AML-193 (cell line): ENCODE data around the gene FGFR2.

Experiments
- DNase-seq, 2 experiments: peaks; one replicate each; lab custom pipeline; 2025; lab: John Stamatoyannopoulos, UW

FGFR2 gene

DNA sequence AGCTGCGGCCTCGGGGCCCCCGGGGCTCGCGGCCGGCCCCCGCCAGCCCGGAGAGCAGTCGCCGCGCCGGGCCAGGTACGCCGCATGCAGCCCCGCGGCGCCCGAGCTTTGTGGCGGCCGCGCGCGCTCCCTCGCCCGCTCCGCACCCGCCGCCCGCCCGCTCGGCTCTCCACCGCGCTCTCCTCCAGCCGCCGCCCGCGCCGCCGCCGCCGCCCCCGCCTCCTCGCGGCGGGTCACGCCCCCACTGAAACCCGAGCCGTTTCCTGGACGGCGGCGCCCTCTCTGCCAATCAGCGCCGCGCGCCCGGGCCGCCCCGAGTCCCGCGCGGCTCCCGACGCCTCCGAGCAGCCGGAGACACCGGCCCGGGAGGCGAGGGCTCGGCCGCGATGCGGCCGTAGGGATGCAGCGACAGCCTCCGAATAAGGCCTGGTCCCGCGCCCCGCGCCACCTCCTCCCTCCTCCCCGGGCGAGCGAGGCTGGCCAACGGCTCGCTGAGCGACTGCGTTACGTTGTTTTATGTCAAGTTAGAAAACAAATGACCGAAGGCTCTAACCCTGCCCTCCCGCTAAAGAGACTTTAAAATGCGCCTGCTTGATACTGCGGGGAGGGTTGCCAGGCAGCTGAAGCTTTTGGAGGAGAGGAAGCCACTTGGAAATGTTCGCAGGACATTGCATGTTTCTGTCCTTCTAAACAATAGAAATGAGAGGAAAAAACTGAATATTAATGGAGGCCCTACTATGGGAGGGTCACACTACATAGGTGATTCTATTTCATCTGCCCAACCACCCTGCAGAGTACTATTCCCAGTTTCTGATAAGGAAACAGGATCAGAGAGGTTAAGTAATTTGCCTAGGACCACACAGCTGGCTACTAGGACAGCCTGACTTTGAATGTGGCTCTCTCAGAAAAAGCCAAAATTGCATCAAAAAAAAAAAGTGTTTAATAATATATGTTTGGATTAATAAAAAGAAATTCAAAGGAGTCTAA lies at the start of gene FGFR2:
FGFR2 (minus strand) TSS at position 182 of the 987 bp plus-strand sequence. CDS start 4,627 bp downstream, outside the sequence.
- DNase-seq: no peak

DNA sequence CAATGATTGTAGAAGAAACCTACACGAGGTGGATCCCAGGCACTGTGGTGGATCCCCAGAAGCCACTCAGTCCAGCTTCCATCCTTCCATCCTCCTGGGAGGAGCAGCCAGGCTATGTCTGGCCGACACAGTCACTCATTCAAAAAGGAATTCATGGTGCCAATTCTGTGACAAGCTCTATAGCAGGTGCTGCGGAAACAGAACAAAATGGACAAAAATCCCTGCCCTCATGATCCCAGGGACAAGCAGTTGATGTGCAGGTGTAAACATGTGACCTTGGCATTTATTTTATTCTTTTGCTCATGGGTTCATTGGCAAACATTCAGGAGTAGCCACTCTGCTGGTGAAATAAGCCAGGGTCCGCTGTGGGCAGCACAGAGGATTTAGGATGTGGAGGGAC lies 49.2 kb upstream of the FGFR2 start:
- no peak for DNase-seq

- no peak for DNase-seq
Measured at GRCh38 chr10:121645696-121646095, 47.5 kb upstream of the FGFR2 start.

- no peak for DNase-seq
Measured at GRCh38 chr10:121644501-121644900, 46.3 kb upstream of the FGFR2 start.

DNA sequence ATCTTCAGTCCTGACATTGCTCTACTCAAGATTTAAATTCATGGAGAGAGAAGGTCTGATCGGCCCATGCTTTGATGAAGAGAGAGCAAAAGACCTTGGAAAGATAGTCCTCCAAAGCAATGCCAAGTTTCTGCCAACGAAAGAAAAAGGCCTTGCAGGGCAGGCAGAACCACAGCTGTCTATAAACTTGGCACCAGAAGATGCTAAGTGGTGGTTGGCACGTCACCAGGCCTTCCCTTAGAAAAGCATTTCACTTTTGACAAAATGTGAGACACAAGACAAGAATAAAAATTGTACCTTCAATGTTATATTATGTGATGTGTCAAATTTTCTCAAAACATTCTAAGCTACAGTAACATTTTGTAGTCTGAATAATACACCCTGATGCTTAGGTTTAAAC lies 42.0 kb upstream of the FGFR2 start:
- no peak for DNase-seq

DNA sequence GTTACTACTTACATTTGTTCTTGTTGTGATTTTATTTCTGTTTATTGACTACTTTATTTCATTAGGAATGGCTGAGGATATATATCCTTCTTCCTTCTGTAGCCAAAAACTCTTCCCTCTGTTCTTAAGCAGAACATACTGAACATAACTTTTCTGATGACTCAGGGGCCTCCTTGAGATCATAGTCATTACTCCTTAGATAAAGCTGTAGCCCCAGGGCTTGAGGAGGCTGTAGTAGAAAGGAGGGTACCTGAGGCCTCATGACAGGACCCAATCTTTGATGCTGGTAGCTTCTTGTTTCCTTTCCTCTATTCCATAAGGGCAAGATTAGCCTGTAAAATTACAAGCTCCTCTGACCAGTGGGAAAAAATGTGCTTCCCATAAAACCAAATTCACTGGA lies 41.2 kb upstream of the FGFR2 start:
- DNase-seq: no peak

DNA sequence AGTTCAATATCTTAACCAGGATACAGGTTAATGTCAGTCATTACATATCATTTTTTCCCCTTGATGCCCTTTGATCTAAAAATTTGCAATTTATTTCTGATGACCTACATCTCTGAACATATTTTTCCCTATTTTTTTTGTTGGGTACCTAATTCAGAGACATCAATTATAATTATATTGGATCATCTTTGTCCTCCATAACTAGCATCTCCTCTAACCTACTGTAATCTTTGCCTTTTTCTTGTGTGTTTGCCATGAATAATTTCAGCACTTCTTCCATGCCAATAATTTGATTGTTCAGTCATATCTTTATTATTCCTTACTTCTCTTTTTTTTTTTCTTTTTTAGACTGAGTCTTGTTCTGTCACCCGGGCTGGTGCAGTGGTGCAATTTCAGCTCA lies 39.2 kb upstream of the FGFR2 start:
- DNase-seq: no peak

DNA sequence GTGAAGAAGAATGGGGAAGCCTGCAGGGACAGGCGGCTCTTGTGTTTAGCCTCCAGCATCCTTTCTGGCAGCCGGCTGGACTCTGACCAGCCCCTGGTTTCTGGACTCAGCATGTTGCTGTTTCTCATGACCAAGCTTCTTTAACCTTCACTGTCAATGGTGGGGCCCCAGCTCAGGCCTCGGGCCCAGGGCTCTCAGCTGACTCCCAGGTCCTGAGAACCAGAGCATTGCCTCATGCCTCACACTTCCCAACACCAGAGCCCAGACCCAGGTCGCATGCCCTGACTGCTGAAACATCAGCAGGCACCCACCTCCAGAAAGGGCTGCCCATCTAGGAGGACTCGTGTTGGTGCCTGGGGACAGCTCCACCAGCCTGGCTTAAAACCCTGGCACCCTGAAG lies 34.8 kb upstream of the FGFR2 start:
- no peak for DNase-seq

DNA sequence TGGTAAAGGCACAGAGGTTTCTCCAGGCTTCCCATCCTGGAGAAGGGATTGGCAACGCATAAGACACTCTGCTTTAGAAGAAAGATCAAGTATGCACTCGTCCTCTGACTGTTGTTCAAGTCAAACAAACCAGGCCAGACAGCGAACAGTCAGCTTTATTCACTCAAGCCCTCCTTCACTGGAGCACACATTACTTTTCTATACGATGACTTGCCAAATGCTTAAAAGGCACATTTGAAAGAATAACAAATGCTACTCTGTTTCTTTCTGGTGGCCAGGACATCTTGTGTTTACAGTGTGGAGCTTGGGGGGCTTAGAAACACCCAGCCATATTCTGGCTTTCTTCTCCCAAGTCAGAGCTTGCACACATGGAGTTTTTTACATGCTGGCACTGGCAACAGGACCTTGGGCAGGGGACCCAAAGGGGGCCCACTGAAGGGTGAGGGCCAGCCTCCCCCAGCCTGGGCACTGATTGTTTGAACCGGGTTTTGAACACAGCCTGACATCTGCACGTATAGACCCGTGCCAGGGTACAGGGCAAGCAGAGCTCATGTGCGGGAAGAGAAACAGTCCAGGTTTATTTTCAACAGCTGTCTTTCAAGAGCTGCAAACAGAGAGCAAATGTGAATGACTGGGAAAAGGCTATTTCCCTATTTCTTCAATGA lies 33.3 kb upstream of the FGFR2 start:
- no peak for DNase-seq

- no peak for DNase-seq
Measured at GRCh38 chr10:121628859-121629258, 30.6 kb upstream of the FGFR2 start.

GRCh38 chr10:121627876-121628581 lies 29.8 kb upstream of the FGFR2 start:
- no peak for DNase-seq

DNA sequence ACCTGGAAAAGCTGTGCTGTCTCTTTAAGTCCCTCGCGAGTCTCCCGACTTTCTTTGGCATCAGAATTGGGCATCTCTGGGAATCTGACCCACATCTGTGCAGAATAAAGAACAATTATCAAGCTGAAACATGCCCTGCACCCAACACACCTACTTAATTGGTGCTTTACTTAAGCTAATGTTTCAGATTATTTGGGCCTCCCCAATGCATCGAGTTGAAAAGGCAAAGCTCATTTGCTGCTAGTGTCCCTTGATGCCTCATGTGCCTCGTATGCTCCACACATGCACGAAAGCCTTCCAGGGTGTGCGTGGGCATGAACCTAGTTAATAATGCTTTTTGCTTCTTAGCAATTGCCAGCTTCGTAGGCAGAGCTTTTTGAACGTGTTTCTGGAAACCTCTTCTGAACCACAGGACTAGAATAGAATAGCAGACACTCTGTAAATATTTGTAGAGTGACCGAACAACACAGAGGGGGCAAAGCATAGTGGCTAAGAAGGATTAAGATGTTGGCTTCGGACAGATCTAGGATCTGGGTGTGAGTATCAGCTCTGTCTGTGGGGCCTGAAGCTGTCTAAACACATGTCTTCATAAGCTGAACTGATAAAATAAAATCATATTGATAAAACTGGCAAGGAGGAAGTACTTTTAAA lies 26.7 kb upstream of the FGFR2 start:
- DNase-seq: no peak

GRCh38 chr10:121618906-121619305 lies 20.7 kb upstream of the FGFR2 start:
- DNase-seq: no peak

GRCh38 chr10:121617176-121617575 lies 18.9 kb upstream of the FGFR2 start:
- no peak for DNase-seq

- no peak for DNase-seq
Measured at GRCh38 chr10:121616291-121616690, 18.0 kb upstream of the FGFR2 start.

GRCh38 chr10:121615836-121616235 lies 17.6 kb upstream of the FGFR2 start:
- DNase-seq: no peak

GRCh38 chr10:121615435-121615793 lies 17.2 kb upstream of the FGFR2 start:
- DNase-seq: no peak

DNA sequence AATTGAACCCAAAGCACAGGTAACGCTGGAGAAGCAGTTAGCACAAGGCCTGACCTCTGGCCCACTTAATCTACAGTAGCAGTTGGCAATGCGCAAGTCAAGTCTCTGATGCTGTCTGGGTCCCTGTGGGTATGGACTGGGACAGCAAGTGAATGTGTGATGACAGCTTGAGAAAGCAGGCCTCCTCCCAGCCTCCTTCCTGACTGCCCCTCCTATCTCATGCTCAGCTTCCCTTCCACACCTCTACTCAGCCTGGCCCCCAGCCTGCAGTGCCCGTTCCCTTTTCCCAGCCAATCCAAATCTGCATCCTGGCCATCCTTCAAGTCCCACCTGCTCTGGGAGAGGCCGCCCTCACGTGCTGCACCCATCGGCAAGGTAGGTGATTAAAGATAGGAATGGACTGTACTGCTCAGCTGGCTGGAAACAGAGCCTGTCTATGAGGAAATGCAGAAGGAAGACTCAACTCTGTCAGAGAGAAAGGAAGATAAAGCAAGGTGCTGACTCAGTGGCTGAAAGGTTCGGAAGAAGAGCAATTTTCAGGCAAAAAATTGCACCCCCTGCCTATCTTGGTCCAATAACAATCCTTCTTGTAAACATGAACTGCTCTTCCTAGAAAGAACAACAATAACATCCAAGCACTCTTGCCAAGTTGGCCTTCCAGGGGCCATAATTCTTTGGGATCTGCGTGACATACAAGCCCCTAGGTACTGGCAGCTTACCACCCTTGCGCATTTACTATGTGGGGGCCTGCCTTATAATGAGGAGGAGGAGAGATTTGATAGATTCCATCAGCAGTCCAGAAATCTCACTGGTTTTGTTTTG lies 16.6 kb upstream of the FGFR2 start:
- DNase-seq: no peak

DNA sequence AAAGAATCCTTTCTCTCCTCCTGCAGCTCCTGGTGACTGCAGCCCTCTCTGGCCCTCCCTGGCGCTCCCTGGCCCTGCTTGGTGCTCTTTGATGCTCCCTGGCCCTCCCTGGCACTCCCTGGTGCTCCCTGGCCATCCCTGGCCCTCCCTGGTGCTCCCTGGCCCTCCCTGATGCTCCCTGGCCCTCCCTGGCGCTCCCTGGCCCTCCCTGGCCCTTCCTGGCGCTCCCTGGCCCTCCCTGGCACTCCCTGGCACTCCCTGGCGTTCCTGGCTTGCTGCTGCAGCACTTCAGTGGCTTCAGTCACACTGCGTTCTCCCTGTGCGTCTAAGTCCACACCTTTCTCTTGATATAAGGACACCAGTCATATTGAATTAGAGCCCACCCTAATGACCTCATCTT lies 15.2 kb upstream of the FGFR2 start:
- no peak for DNase-seq

DNA sequence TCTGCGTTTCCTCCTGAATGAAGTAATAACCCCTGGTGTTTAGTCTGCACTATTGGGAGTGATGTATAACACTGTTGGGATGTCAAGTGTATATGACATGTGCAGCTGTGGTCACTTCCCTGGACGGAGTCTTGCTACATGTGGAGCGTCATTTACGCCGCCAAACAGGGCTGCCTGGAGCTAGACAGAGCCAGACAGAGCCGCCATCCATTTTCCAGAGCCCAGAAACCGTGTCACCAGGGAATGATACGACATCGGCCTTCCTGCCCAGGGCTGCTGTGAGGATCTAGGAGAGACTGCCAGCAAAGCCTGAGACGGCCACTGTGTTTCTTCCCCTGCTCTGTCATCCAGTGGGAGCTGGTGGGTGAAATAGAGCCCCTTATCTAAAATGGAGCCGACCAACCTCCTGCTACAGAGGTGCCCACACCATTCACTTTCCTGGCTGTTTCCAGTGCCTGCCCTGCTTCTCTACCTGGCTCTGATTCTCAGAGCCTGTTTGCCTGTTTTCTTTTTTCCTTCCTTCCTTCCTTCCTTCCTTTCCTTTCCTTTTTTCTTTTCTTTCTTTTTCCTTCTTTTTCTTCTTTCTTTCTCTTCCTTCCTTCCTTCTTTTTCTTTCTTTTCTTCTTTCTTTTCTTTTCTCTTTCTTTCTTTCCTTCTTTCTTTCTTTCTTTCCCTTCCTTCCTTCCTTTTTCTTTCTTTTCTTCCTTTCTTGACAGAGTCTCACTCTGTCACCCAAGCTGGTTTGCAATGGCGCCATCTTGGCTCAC lies 13.3 kb upstream of the FGFR2 start:
- DNase-seq: no peak
